ENCODE results near the gene SYNGR3. TPM values are rescaled to one million over a fixed set of nuclear protein-coding genes. Genes with fewer than 3 reads are reported as not detected.

The SYNGR3 gene
- total RNA-seq, 1 experiment from 2014 or later, result 3.6 TPM

GRCh38 chr16:1942047-1942809 lies 47.5 kb upstream of the SYNGR3 start:
- BruUV-seq (replicated peaks), result TSS peak; percentile 29
- CTCF ChIA-PET, result no interaction called here
- Mint-ChIP-seq H3K27ac (ENCODE audit: unreplicated experiment) (no peak overlapping the region), H3K4me3 (ENCODE audit: low read depth, unreplicated experiment) (peak overlapping the region; percentile 99), H3K4me1 (ENCODE audit: low read depth, unreplicated experiment) (peaks cover 8% of the 10 kb centered on the region), H3K27me3 (ENCODE audit: unreplicated experiment) (no peaks in the 10 kb centered on the region), H3K36me3 (ENCODE audit: insufficient read depth, unreplicated experiment) (peaks cover 31% of the 10 kb centered on the region), H3K9me3 (ENCODE audit: low read depth, unreplicated experiment) (no peaks in the 10 kb centered on the region)
- peak; percentile 27 for DNase-seq
- intact Hi-C loops (cut with micrococcal nuclease; ENCODE audit: unreplicated experiment), result no loop called here
- TF ChIP-seq CTCF (IDR thresholded peaks at IDR 0.05; ENCODE audit: unreplicated experiment), result no peak

DNA sequence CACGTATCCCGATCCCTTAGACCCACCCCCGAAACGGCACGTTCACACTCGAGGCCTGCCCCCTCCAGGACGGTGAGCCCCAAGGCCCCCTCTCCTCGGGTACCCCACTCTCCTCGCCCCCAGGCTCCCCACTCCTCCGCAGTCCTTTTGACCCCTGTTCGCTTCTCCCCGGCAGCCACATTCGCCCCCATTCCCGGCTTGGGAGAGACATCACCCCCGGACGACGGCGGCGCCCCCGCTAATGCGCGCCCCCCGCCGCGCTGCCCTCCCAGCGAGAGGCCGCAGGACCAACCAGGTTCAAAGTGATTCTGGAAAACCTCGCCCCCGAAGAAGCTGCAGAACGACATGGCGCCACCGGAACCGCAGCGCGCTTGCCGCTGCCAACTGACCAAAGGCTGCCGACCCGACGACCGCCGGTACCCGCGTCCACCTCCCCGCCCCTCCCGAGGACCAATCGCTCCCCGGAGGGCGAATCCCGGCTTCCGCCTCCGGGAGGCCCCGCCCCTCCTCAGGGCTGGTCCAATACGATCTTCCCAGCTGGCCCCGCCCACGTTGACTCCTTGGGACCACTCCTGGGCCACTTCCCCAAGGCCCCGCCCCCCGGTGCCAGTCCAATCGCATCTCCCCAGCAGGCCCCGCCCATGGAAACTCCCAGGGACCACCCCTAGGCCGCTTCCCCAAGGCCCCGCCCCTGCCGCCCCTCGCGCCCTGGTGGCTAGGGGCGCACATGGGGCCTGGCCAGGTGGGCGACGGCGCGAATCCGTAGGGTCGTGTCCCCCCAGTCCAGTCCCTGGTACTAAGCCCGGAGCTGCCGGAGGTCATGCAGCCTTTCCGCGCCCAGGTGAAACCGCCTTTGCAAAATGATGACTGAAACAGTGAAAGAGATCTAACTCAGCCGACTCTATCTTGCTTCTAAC lies 46.7 kb upstream of the SYNGR3 start, which contains the start of gene MSRB1:
Gene MSRB1, minus strand, starts transcription at position 390 of the 917 bp plus-strand sequence. Its CDS starts 43 bp downstream, at position 347.
- peak within 1 kb of the TSS; percentile 72 for H3K27ac Mint-ChIP-seq (ENCODE audit: unreplicated experiment)
- no peaks in the 10 kb centered on the region for H3K27me3 Mint-ChIP-seq (ENCODE audit: unreplicated experiment)
- peaks cover 31% of the 10 kb centered on the region for H3K36me3 Mint-ChIP-seq (ENCODE audit: insufficient read depth, unreplicated experiment)
- BruUV-seq (replicated peaks), result no TSS peak
- DNase-seq, result peak; percentile 100
- no peaks in the 10 kb centered on the region for H3K9me3 Mint-ChIP-seq (ENCODE audit: low read depth, unreplicated experiment)
- H3K4me3 Mint-ChIP-seq (ENCODE audit: low read depth, unreplicated experiment), result peak within 1 kb of the TSS; percentile 99
- TF ChIP-seq CTCF (IDR thresholded peaks at IDR 0.05; ENCODE audit: unreplicated experiment), result no peak
- intact Hi-C loops (cut with micrococcal nuclease; ENCODE audit: unreplicated experiment), result no loop called here
- CTCF ChIA-PET, result interaction anchor here (0.9 to 1.0 kb wide), 3 partner anchors 14 to 22 kb away, joined by 3 to 4 read pairs (median 3); partner anchors contain the start of gene RPS2
- H3K4me1 Mint-ChIP-seq (ENCODE audit: low read depth, unreplicated experiment), result peaks cover 8% of the 10 kb centered on the region

DNA sequence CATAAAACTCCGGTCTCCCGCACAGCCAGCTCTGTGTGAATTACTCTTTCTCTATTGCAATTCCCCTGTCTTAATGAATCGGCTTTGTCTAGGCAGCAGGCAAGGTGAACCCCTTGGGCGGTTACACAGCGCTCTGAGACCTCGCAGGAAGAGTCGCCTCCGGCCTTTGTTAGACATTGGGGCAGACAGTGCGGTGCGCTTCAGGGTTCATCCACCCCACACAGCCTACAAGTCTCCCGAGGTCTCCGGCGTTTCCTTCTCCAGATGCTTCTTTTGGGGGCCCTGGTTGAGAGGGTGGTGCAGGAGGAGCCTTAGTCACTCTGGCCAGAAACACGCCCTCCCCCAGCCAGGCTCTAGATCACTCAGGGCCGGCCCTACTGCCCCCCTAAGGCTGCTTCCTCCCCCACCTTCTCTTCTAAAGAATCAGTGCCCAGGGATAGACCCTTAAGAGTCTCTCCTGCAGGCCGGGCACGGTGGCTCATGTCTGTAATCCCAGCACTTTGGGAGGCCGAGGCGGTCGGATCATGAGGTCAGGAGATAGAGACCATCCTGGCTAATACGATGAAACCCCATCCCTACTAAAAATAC lies 45.1 kb upstream of the SYNGR3 start:
- H3K27ac Mint-ChIP-seq (ENCODE audit: unreplicated experiment), result no peak overlapping the region

More for the DNA sequence above, 45.1 kb upstream of the SYNGR3 start:
- no peaks in the 10 kb centered on the region for H3K27me3 Mint-ChIP-seq (ENCODE audit: unreplicated experiment)
- no peaks in the 10 kb centered on the region for H3K9me3 Mint-ChIP-seq (ENCODE audit: low read depth, unreplicated experiment)
- peaks cover 31% of the 10 kb centered on the region for H3K36me3 Mint-ChIP-seq (ENCODE audit: insufficient read depth, unreplicated experiment)
- no peak for DNase-seq
- peak overlapping the region; percentile 99 for H3K4me3 Mint-ChIP-seq (ENCODE audit: low read depth, unreplicated experiment)
- no peak for TF ChIP-seq CTCF (IDR thresholded peaks at IDR 0.05; ENCODE audit: unreplicated experiment)
- intact Hi-C loops (cut with micrococcal nuclease; ENCODE audit: unreplicated experiment), result no loop called here
- no TSS peak for BruUV-seq (replicated peaks)
- CTCF ChIA-PET, result no interaction called here
- peaks cover 8% of the 10 kb centered on the region for H3K4me1 Mint-ChIP-seq (ENCODE audit: low read depth, unreplicated experiment)
